ENCODE data around the gene MLN. TPM values are rescaled to one million over a fixed set of nuclear protein-coding genes. Genes with fewer than 3 reads are reported as not detected.

The MLN gene
- total RNA-seq, 3 donors from 2014 or later: not detected

DNA sequence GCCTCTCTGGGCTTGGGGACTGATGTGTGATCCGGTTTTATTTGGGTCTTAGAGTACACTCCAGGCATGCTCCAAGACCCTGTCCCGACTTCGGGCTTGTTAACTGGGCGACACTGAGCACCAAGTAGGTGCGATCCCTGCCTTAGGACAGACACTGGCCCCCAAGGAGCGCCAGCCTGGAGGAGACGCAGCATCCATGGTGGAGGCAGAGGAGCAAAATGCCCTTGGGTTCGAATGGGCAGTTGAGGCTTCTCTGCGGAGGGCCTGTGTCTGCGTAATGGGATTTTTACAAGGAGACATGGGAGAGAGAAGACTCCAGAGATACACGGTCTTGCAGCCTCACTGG, 14.3 kb downstream of the MLN start:
- H3K27ac ChIP-seq: peak overlapping the region; percentile 96 to 97
- no peaks in the 10 kb centered on the region for H3K36me3 ChIP-seq
- no peak for TF ChIP-seq POLR2AphosphoS5 (IDR thresholded peaks at IDR 0.05)
- TF ChIP-seq POLR2A (IDR thresholded peaks at IDR 0.05): no peak
- TF ChIP-seq, protein P1, sequence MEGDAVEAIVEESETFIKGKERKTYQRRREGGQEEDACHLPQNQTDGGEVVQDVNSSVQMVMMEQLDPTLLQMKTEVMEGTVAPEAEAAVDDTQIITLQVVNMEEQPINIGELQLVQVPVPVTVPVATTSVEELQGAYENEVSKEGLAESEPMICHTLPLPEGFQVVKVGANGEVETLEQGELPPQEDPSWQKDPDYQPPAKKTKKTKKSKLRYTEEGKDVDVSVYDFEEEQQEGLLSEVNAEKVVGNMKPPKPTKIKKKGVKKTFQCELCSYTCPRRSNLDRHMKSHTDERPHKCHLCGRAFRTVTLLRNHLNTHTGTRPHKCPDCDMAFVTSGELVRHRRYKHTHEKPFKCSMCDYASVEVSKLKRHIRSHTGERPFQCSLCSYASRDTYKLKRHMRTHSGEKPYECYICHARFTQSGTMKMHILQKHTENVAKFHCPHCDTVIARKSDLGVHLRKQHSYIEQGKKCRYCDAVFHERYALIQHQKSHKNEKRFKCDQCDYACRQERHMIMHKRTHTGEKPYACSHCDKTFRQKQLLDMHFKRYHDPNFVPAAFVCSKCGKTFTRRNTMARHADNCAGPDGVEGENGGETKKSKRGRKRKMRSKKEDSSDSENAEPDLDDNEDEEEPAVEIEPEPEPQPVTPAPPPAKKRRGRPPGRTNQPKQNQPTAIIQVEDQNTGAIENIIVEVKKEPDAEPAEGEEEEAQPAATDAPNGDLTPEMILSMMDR (IDR thresholded peaks at IDR 0.05): no peak
- intact Hi-C loops (cut with DNase I; ENCODE audit: low total_unique reads): loop anchor here (5.0 kb wide), 1 partner anchor 837 kb away; the partner anchor contains the start of gene HLA-DMA
- H3K4me1 ChIP-seq: peaks cover 0 to 21% of the 10 kb centered on the region in 2 donors
- DNase-seq (ENCODE audit: low spot score in 2 of 2): no peak
- H3K4me3 ChIP-seq: peak overlapping the region; percentile 94 to 97 (median 95)
- H3K9me3 ChIP-seq: no peaks in the 10 kb centered on the region
- no peaks in the 10 kb centered on the region for H3K27me3 ChIP-seq

DNA sequence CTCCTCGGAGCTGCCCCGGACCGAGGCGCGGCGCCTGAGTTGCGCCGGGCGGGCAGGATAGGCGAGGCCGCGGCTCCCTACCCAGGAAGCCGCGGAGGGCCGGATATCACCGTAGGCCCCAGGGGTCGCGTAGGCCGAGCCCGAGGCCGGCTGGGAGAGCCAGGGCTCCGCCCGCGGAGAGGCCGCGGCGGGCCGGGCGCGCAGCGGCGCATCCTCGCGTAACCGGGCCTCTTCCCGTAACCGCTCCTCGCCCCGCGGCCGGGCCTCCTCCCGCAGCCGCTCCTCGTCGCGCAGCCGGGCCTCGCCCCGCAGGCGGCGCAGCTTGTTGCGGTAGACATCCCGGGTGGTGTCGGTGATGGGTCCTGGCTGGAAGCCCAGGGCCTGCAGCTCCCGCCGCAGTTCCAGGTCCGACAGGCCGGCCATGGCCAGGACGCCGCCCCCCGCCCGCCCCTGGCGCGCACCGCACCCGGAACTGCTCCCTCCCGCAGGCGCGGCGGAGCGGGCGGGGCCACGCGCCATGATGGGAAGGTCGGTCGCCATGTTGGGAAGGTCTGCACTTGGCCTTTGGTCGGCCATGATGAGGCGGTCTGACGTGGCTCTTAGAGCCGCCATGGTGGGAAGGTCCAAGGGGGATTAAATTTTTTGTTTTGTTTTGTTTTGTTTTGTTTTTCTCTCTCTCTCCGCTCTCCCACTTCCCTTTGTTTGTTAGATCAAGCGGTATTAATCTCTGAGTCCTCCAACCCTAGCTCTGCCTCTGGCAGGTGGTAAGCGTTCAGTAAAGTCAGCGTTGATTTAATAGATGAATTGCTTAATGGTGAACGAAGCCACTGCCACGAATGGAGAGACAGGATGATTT, 14.9 kb downstream of the MLN start, which contains the start of gene LEMD2:
Gene LEMD2 (minus strand): TSS at position 437 of the 856 bp plus-strand sequence. CDS start 14 bp downstream, at position 423.
- Histone ChIP-seq H3K9me3 (no peaks in the 10 kb centered on the region), H3K4me3 (peak within 1 kb of the TSS; percentile 94 to 97 (median 95)), H3K4me1 (peaks cover 0 to 21% of the 10 kb centered on the region in 2 donors), H3K27me3 (no peaks in the 10 kb centered on the region), H3K36me3 (no peaks in the 10 kb centered on the region), H3K27ac (peak within 1 kb of the TSS; percentile 96 to 97)
- TF ChIP-seq, protein P1 (IDR thresholded peaks at IDR 0.05): no peak
- TF ChIP-seq POLR2A (IDR thresholded peaks at IDR 0.05) (peak; percentile 76), POLR2AphosphoS5 (IDR thresholded peaks at IDR 0.05) (peak; percentile 98 to 99 (median 99))
- peak; percentile 90 to 91 for DNase-seq (ENCODE audit: low spot score in 2 of 2)
- intact Hi-C loops (cut with DNase I; ENCODE audit: low total_unique reads): loop anchor here (5.0 kb wide), 1 partner anchor 837 kb away; the partner anchor contains the start of gene HLA-DMA

DNA sequence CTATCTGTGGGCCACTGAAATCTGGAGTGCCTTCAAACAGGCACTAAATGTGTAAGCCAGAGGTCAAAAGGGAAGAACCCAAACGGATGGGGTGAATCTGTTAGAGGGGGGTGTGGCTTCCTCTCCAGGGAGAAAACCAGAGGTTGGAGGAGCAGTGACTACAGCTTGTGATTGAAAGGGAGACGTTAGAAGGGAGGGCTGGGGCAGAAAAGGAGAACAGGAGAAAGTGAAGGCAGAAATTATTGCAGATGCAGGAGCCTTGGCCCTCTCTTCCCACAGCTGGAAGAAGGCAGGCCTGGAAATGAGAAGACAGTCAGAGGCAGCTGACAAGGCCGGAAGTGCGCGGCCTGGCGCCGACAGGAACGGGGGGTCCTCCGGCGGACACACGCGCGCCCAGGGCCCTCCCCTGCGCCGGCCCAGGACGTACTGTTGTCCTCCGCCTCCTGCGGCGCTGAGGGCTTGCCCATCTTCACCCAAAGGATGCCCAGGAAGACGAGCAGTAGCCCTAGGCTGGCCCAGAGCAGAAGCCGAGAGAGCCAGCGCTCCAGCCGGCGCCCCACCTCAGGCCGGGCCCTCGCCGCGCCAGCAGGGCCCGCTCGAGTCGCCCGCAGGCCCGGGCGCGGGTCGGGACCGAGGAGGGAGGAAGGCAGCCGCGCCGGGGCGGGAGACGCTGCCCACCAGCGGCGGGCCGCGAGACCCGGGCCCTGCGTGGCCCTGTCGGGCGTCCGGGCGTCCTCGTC, 15.7 kb downstream of the MLN start:
- H3K9me3 ChIP-seq: no peaks in the 10 kb centered on the region
- no peaks in the 10 kb centered on the region for H3K27me3 ChIP-seq
- intact Hi-C loops (cut with DNase I; ENCODE audit: low total_unique reads): loop anchor here (5.0 kb wide), 1 partner anchor 836 kb away; the partner anchor contains the start of gene HLA-DMA
- H3K4me1 ChIP-seq: peaks cover 0 to 21% of the 10 kb centered on the region in 2 donors
- peak in 1 of 2 donors; percentile 64 for DNase-seq (ENCODE audit: low spot score in 2 of 2)
- peak overlapping the region; percentile 96 to 97 for H3K27ac ChIP-seq
- peak overlapping the region; percentile 94 to 97 (median 95) for H3K4me3 ChIP-seq
- TF ChIP-seq, protein P1 (IDR thresholded peaks at IDR 0.05): no peak
- TF ChIP-seq POLR2AphosphoS5 (IDR thresholded peaks at IDR 0.05): peak in 2 of 3 donors; percentile 61 to 68
- no peaks in the 10 kb centered on the region for H3K36me3 ChIP-seq

DNA sequence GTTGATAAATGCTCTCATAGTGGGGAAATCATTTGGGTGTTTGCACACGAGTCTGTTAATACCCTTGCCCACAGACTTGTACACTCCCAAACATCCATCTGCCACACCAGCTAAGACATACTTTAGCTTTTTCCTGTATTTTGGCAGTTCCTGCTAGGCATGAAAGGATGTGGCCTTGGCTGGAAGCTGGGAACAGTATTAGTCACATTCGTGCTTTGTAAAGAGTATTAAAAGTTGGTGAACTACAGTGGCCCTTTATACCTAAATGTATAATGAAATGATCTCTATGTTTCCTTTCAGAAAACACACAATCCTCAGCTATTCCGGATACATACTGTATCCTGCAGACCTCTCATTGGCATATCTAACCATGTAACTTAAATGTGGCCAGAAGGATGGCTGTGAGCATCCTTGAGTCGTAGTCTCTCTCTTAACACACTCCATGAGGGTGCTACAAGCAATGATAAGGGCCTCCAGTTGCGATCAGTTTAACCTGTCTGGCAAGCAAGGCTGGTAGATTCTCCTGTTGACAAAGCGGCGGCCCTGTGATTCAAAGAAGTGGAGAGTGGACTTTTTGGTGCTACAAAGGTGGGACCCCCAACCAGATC, 16.4 kb downstream of the MLN start:
- intact Hi-C loops (cut with DNase I; ENCODE audit: low total_unique reads): loop anchor here (5.0 kb wide), 1 partner anchor 835 kb away; the partner anchor contains the start of gene HLA-DMA
- peaks cover 0 to 21% of the 10 kb centered on the region in 2 donors for H3K4me1 ChIP-seq
- H3K36me3 ChIP-seq: no peaks in the 10 kb centered on the region
- no peaks in the 10 kb centered on the region for H3K9me3 ChIP-seq
- H3K27me3 ChIP-seq: no peaks in the 10 kb centered on the region
- TF ChIP-seq POLR2AphosphoS5 (IDR thresholded peaks at IDR 0.05): no peak
- no peak for TF ChIP-seq POLR2A (IDR thresholded peaks at IDR 0.05)
- TF ChIP-seq, protein P1 (IDR thresholded peaks at IDR 0.05): no peak
- DNase-seq (ENCODE audit: low spot score in 2 of 2): no peak
- H3K27ac ChIP-seq: peak overlapping the region; percentile 96 to 97
- peak overlapping the region; percentile 94 to 97 (median 95) for H3K4me3 ChIP-seq
